HL-60 (cell line): ENCODE data around the gene EPM2A.

ENCODE experiments used
- CTCF ChIP-seq: IDR thresholded peaks from one replicate; pipeline ENCODE4 v1.5.1; 2011; ENCODE audit warnings: low read length, control low read depth, inconsistent platforms; ENCODE audit not compliant: insufficient read depth
- GABPA ChIP-seq: IDR thresholded peaks from 2 replicates; pipeline ENCODE4 v1.6.1; 2012; ENCODE audit warnings: low read depth
- POLR2AphosphoS5 ChIP-seq: IDR thresholded peaks from 2 replicates; pipeline ENCODE4 v1.6.1; 2012; ENCODE audit warnings: low read depth

DNA sequence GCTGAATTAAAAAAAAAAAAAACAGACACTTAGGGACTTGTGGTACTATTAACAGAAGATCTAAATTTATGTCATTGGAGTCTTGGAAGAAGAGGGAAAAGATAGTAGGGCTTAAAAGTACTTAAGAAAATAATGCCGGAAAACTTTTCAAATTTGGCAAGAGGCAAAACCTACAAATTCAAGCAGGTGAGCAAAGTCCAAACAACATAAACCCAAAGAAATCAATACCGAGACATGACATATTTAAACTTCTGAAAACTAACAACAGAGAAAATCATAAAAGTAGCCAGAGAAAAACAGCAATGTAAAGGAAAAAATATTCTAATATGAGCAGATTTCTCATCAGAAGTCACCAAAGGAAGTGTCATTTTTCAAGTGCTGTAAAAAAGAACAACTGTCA, 44.4 kb downstream of the EPM2A start:
- TF ChIP-seq CTCF (no peak), GABPA (no peak), POLR2AphosphoS5 (no peak)
